NCI-H187 (cell line): ENCODE measurements around the gene SLC4A8.
A peak's percentile ranks its signal among the peaks of the same experiment; 100 is the strongest.
"Not testable (repeated sequence)": the region's sequence is repeated elsewhere in the genome, so short reads cannot be mapped to it uniquely, and the experiment has no call there.

Experiments
- DNase-seq, 2 experiments: peaks; one replicate each; lab custom pipeline; 2025; lab: John Stamatoyannopoulos, UW

Gene SLC4A8

GRCh38 chr12:51480978-51481377, 56.3 kb downstream of the SLC4A8 start:
- no peak for DNase-seq

GRCh38 chr12:51482929-51483697, 58.5 kb downstream of the SLC4A8 start:
- no peak for DNase-seq

- no peak for DNase-seq
Observed at GRCh38 chr12:51484119-51484518, 59.5 kb downstream of the SLC4A8 start.

- no peak for DNase-seq
Observed at GRCh38 chr12:51488281-51488680, 63.6 kb downstream of the SLC4A8 start.

GRCh38 chr12:51493281-51493680, 68.7 kb downstream of the SLC4A8 start:
- no peak for DNase-seq

- DNase-seq = no peak
Observed at GRCh38 chr12:51496895-51497294, 72.3 kb downstream of the SLC4A8 start.

GRCh38 chr12:51504851-51505250, 80.2 kb downstream of the SLC4A8 start:
- no peak for DNase-seq

- DNase-seq = no peak
Observed at GRCh38 chr12:51505360-51506105, 80.9 kb downstream of the SLC4A8 start.

GRCh38 chr12:51507178-51507577, 82.5 kb downstream of the SLC4A8 start:
- no peak for DNase-seq

GRCh38 chr12:51508285-51508684, 83.7 kb downstream of the SLC4A8 start:
- DNase-seq = no peak

GRCh38 chr12:51511546-51512260, 87.1 kb downstream of the SLC4A8 start:
- no peak for DNase-seq

GRCh38 chr12:51512438-51512837, 87.8 kb downstream of the SLC4A8 start:
- no peak for DNase-seq

GRCh38 chr12:51515037-51515436, 90.4 kb downstream of the SLC4A8 start:
- not testable (repeated sequence) for DNase-seq

- no peak for DNase-seq
Observed at GRCh38 chr12:51517316-51517715, 92.7 kb downstream of the SLC4A8 start.

GRCh38 chr12:51517800-51518199, 93.2 kb downstream of the SLC4A8 start:
- DNase-seq = no peak

- no peak for DNase-seq
Observed at GRCh38 chr12:51519755-51520154, 95.1 kb downstream of the SLC4A8 start.

- no peak for DNase-seq
Observed at GRCh38 chr12:51520576-51521325, 96.1 kb downstream of the SLC4A8 start.

- DNase-seq = no peak
Observed at GRCh38 chr12:51521554-51522276, 97.1 kb downstream of the SLC4A8 start.

GRCh38 chr12:51522696-51523095, 98.1 kb downstream of the SLC4A8 start:
- no peak for DNase-seq

GRCh38 chr12:51524386-51524901, 99.8 kb downstream of the SLC4A8 start:
- DNase-seq = peak in 1 of 2 experiments; percentile 8

GRCh38 chr12:51525518-51525917, 100.9 kb downstream of the SLC4A8 start:
- no peak for DNase-seq
